Activated T-cell treated with anti-CD3 and anti-CD28 coated beads, Interleukin-2, amount 50 U/mL, for 48 hours (primary cell): ENCODE measurements around the gene IMMP2L.
"Not testable (repeated sequence)": the region's sequence is repeated elsewhere in the genome, so short reads cannot be mapped to it uniquely, and the experiment has no call there.

ENCODE experiments used
- DNase-seq, 2 experiments: peaks; one replicate each; pipeline ENCODE4 v3.0.0-alpha.2; 2020

IMMP2L gene

DNA sequence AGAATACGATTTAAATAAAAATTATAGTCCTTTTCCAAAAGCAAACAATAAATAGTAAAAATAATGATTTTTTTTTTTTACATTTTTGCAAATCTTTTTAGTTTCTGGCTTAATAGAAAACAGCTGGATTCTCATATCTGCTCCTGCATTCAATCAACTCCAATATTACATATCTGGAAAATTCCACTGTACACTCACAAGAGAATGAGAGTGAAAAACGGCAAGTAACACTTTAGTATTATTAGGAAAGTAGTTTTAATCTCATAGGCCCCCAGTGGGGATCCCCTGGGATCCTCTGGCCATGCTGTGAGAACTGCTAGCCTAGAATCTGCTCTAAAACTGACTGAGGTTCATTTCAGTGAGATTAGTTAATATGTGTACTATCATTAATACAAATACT is 599.9 kb downstream of the IMMP2L start:
- no peak for DNase-seq

DNA sequence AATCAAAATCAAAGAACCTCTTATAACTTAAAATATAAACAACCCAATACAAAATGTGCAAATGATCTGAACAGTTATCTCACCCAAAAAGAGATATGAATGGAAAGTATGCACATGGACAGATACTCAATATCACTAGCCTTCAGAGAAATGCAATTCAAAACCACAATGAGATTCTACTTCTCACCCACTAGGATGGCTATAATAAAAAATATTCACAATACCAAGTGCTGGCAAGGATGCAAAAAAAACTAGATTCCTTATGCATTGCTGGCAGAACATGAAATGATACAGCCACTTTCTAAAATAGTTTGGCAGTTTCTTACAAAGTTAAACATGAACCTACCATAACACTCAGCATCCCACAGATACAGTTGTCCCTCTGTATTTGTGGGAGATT is 601.5 kb downstream of the IMMP2L start:
- no peak for DNase-seq

DNA sequence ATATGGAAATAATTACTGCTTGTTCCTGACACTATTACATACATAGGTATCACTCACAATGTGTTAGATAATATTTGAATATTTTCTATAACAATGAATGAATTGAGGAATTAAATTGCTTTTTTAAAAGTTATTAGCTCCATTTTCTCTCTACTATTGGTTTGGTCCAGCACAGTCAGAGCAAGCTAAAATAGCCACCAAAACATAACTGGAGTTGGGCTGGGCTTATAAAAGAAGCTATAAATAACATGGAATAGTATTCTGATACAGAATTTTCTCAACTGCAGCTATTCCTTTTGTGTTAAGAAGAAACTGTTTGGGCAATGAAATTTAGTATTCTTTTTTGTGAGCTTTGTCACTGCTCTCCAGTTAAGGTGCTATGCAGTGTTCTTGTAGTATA is 614.0 kb downstream of the IMMP2L start:
- no peak for DNase-seq

DNA sequence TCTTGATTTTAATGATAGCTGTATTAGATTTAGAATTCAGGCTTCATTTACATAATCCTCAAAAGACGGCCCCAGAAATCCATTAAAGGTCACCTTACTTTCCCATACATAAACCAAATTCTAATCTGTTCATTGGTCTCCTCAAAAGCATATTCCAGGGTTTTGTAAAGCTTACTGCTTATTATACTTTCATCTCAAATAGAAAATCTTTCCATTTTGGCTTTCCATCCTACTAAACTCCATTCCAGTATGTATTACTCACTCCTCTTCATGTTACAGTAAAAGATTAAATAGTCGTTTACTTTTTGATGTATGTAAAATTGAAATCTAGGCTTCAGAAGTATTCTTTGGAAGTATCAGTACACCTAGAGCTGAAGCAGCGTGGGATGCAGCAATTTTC is 614.9 kb downstream of the IMMP2L start:
- DNase-seq = no peak

DNA sequence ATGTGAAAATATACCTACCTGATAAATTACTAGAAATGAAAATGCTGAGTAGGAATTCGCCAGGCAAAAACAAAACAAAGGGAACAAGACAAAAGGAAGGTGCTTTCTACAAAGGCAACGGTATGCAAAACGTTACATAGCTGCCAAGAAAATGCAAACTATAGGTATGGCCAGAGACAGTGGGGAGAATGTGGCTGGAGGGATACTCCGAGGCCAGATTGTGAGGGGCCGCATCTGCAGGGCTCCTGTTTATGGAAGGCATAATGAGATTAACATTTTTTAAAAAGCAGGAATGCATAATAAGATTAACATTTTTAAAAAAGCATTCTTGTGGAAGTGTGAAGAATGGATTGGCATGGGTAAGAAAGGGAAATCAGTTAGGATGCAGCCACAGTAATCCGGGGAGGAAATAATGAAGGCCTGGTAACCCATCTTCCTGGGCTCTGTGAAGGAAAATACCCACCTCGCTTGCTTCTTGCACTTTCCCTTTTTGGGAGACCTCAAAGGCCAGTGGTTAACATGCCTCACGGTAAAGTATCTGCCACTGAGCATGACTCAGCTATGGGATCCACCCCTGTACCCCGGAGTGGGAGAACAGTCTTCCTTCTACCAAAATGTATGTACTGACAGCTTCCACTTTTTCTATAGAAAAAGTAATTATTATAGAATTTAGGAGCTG is 617.2 kb downstream of the IMMP2L start:
- DNase-seq = no peak

DNA sequence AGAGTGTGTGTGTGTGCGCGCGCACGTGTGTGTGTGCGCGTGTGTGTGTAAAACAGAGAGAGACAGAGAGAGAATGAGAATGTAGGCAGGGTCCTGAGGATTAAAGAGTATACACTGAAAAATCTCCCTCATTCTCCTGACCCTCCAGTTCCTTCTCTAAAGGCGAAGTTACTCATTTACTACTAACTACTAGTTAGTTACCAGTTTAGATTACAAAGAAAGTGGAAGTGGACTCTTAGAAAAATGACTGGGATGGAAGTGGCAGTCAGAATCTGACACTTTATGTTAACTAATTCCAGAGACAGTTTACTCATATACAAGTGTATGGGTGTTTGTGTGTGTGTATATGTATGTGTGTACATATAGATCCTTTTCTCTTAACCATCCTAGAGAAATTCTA is 617.8 kb downstream of the IMMP2L start:
- no peak for DNase-seq

DNA sequence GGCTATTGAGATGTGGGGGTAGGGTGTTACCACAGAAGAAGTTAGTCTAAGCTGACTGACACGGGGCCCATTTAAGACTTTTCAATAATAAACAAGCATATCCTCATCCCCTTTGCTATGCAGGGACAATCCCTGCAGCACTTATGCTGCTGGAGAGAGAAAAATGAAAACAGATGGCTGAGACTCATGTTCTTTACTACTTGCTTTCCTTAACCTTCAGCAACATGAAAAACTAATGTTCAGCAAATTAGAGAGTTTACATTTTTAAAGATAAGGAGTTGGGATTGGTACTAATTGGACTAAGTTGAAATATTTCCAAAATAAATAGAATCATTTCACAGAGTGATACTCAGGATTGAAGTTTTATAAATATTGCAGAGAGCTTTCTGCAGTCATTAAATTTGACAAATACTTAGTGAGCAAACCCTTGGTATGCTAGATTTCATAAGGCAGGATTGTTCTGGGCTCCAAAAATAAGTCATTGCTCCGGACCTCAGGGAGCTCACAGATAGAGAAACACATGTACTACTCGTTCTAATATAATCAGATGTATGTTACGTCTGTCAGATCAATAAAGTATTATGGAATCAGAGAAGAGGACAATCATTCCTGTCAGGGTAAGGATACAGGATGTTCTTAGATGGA is 618.5 kb downstream of the IMMP2L start:
- DNase-seq = no peak

DNA sequence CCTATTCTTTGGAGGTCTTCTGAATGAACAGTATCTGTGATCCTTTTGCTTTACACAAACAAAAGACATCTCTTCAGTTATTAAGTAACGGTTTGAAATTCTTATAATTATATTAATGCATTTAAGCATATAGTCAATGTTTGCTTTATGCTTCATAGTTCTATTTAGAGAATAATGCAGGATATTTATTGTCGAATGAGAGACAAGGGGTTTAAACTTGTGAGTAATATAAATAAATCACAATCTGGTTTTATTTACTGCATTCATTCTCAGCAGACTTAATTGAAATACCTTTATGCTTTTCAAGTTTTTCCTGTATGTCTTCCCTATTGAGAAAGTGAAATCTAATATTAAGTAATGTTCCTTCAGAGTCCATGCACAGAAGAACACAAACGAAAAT is 620.9 kb downstream of the IMMP2L start:
- DNase-seq = no peak

DNA sequence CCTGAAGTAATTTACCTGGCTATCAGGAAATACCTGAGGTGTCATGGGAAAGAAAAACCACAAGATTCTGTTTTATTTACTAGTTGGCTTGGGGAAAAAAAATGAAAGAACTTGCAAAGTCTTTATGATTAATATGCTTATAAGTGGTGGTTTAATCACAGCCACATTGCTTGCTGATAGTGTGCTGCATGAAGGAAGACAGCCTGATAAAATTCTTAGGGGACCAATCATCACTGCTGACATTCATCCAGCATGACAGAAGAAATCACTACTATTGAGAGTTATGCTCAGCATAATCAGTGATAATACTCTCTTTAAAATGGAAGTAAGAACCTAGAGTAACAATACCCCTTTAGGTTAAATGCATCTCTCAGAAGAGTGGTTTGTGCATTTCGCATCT is 621.5 kb downstream of the IMMP2L start:
- DNase-seq = no peak

DNA sequence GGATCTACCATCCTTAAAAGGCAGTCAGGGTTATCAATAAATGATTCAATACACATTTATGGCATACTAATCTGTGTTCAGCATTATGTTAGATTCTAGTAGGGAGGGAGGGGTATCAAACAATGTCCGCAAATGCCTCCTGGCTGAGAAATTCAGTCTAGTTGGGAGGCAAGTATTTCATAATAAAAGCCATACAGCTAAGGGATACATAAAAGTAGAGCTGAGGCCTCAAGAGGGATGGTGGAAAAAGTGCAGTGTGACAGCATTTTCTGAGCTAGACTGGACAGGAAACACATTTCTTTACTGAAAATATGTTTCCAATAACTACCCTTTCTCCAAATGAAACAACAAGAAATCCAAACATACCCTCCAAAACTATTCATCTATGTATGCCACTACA is 624.1 kb downstream of the IMMP2L start:
- no peak for DNase-seq

DNA sequence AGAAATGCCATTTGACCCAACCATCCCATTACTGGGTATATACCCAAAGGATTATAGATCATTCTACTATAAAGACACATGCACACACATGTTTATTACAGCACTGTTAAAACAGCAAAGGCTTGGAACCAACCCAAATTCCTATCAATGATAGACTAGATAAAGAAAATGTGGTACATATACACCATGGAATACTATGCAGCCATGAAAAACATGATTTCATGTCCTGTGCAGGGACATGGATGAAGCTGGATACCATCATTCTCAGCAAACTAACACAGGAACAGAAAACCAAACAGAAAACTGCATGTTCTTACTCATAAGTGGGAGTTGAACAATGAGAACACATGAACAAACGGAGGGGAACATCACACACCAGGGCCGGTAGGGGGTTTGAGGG is 625.6 kb downstream of the IMMP2L start:
- not testable (repeated sequence) for DNase-seq

DNA sequence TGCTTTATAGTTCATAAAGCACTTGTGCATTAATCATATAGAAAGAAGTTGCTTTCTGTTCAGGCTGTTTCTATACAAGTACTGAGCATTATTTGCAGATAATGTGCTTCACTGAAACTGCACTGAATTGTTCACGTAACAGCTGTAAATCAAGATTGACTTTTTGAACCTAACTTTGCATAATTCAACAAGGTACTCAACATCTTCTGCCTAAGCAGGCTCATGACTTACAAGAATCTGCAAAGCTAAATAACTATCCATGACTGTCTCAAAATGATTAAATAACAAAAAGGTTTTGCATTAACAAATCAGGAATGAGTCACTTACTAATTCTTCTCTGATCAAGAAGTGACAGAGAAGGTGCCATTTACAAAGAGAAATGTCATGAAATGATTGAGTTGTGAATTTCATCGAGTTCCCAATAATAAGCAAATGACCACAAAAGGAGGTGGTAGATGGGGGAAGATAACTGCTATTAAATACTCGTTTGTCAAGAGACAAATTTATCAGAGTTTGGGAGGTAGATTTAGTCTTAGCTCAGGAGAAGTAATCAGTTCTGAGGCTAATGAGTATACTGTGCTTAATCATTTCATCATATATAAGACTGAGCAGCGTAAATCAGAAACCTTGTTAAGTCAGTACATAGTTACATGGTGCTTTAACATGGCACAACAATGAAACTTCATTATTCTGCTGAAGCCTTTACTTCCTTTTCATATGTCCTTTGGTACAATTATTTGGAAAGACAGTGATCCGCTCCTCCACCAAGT is 632.6 kb downstream of the IMMP2L start:
- DNase-seq = no peak

DNA sequence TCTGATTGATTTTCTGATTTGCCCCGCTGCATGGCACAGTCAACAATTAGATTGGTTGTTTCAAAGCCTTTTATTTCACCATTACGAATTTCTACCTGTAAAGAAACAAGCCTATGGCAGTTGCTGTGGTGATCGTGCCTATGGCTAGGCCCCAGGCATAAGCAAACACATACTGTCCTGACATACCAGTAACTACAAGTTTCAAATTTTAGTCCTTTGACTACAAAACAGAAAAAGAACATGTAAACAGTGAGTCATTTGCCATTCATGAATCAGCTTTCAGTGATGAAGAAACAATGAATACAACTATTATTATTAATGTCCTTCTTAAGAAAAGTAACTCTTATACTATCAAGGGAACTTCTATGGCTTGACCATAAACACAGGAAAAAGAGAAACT is 639.4 kb downstream of the IMMP2L start:
- no peak for DNase-seq

DNA sequence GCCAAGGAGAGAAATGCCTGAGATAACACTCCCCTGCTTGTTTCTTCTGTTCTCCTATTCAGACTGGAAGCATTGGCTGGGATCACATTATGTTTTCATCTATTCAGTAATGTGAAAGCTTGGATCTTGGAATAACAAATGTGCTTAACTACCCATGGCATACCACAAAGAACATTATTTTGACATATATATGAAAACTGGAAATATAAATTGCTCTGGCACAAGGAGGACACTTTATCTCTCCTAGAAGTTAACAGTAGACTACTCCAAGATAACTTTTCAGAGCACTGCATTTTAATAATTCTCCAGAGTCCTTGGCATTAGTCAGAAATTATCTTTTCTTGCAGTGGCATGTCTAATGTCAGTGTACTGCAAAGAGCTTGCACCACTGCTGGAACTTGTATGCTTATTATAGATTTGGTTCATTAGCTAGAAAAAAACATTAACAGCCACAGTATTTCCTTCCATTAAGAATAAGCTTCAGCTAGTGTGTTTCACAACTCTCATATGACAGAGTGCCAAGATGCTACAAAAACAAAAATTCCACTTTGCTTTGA is 640.6 kb downstream of the IMMP2L start:
- no peak for DNase-seq

DNA sequence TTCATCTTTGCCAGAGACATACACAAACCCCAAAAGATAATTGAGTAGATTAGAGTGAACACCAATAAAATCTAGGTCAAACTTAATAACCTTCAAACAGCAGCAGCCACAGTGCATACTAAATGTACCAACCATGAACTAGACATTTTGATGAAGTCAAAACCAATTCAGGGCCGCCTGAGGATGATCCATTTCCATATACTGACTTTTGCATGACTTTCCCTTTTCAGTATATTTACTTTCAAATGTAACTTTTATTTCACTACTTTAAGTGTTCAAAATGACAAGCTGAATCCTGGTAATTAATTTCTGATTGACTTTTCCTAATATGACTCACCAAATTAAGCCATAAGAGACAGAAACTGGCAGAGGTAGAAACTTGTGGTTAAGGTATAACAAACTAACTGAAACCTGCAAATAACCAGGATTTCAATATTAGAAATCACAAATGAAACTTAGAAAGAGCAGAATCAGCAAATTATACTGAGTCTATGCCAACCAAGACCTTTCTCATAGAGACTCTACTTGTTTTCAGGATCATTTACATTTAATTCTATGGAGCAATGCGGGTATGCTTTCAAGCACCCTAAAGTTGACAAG is 643.2 kb downstream of the IMMP2L start:
- no peak for DNase-seq

DNA sequence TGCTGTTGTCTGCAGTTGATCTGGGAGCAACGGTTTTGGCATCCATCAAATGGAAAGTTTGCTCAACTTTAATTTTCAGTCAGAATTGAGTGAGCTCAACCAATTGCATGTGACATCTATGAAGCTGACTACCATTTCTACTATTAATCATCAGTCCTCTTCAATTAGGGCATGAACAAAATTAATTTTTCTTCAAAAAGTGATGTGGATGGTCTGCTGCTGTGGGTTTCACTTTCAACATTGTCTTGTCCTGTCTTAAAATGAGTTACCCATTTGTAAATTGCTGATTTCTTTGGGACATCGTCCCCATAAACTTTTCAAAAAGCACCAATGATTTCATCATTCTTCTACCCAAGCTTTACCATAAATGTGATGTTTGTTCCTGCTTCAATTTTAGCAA is 648.0 kb downstream of the IMMP2L start:
- DNase-seq = no peak

DNA sequence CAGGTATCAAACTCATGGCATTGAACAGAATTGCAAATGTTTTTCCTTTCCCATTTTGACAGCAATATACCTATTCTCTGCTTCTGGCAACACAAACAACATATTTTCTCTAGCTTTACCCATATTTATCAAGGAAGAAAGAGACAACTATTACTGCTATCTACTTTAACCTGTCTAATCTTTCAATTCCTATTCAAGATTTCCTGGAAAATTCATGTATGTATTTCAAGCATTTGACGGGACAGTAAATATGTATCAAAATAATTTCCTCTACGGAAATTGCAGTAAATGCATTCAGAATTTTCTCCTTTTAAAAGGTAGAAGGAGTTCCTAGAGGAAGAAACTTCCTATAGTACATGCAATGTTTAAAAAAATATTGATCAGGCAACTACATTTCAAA is 650.7 kb downstream of the IMMP2L start:
- DNase-seq = no peak

DNA sequence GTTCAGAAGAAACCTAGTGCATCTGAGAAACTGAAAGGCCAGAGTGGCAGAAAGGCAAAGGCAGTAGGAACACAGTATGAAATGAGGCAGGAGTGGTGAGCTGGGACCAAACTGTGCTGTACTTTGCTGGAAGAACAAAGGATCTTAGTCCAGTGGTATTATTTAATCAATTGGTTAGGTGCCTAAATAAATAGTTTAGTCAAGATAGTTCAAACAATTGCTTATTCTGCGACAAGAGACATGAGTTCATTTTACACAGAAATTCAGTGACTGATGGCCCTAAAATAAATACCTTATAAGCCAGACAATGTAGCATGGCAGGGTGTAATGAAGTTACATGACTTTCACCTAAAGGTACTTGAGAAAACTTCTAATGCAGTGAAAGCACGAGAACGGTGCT is 653.2 kb downstream of the IMMP2L start:
- no peak for DNase-seq

DNA sequence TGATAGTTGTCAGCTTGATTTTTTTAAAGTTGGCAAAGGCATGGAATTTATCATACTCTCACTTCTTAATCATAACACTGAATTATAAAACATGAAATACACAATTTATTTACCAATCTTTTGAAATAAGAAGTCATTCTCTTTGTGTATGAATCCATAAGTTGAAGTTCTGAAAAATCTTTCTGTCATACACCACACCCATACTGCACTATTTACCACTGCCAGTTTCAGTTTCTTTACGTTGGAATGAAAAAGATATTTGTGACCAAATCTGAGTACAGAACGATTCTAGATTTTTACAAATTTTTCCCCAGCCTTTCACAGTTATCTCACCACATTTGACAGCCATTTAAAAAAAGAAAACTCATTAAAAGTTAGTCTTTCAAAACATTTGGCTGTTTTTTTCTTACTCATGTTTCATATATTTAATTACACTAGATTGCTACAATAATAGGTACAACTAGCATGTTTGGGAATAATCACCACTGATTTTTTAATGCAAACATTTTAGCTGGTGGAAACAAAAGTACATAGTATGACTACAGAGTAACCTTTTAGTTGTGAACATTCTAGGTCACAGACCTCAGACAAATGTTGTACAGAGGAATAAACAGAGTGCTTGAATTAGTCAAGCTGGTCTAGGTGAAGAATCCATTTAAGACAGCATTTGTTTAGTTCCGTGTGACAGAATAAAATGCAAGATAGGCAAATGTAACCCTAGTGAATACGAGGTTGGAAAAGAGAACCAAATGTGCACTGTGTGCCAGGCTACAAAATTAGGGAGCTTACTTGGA is 656.3 kb downstream of the IMMP2L start:
- no peak for DNase-seq

DNA sequence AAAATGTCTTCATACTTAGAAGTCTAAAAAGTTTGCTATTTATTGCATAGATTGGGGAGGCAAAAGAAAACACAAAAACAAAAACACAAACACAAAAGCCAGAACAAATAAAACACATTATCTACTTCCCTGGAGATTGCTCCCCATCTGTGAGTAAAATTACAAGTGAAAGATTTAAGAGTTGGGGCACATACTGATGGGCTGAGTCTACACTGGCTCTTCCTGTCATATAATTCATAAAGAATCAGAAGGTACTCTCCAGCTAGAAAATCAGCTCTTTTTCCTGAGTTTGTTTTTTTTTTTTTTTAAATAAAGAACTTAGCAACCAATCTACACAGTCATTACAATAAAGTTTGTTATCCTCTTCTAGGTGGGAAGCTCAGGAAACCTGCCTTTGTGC is 663.8 kb downstream of the IMMP2L start:
- no peak for DNase-seq

DNA sequence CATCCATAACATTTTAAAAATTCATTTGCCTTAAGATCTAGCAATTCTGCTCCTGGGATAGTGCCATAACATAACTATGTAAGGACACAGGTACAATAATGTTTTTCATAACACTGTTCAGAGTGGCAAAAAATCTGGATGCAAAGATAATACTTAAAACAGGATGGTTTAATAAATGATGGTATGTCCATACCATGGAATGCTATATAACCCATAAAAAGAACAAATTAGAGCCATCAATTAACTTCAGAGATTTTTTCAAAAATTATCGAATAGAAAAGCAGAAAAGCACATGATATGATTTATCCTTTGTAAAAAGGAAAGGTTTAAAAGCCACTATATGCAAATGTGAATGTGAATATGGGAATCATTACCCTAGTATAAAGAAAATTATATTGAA is 664.8 kb downstream of the IMMP2L start:
- DNase-seq = no peak

DNA sequence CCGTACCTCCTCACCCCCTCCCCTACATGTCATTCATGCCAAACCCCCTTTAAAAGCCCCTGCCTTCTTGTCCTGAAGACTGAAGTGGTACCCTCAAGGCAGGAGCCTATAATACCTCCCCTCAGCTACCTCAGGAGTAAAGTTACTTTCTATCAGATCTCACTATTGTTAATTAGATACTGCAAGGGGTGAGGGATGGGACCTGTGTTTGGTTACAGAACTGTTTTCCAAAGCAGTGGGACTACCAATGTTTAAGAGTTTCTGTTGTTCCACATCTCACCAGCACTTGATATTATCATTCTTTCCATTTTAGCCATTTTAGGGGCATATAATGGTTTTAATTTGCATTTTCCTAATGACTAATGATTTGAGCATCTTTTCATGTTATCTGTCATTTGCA is 668.2 kb downstream of the IMMP2L start:
- DNase-seq = no peak

DNA sequence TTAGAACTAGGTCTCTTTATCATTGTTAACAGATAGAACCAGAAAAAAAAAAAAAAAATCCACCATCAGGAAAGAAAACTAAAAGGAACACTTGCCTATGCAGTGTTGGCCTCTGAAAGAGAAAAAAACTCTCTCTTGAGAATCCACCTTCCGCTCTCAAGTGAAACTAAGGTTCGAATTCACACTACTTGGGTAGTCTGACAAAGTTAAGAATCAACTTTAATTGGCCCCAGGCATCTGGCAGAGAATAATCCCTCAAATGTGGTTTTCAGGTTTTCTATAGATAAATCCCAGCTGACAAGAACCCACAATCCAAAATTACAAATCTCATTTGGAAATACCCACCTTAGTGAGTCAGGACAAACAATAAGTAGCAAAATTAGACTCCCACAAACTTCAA is 671.1 kb downstream of the IMMP2L start:
- no peak for DNase-seq
